AG08395 (cell line): ENCODE measurements around the gene ST6GALNAC5.
"Not testable (repeated sequence)": the region's sequence is repeated elsewhere in the genome, so short reads cannot be mapped to it uniquely, and the experiment has no call there.

Source experiments
- DNase-seq: peaks from one replicate; pipeline ENCODE4 v3.0.0; 2012; ENCODE audit warnings: mixed read lengths, low spot score

ST6GALNAC5 gene

DNA sequence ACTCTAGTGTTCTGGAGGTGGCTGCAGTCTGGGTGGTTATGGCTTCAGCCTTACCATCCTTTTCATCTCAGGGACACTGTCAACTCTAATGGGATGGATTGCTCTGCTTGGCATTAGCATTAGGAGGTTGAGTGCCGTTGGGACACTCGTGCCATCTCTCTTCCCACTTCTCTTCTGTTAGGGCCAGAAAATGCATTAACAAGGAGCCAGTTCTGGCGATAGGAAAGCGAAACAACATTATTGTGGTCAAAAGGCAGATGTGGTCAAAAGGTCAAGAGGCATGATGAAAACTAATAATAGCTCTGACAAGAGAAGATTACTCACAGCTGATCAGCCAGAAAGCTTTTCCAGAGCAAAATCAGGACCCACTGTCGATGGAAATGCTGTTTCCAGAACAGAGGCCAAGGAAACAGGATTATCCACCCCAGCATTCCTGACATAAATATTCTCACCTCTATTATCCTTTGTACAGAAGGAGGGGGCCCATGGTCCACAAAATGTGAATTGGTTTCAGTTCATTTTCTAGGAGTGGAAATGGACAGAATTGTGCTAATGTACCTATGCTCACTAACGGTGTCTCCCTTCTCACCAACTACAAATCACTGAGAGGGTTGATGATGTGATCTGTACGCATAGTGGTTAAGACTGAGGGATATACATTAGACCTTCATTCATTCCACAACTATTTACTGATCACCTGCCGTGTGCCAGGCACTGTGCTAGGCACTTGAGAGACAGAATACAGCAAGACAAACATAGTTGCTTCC lies 72.0 kb downstream of the ST6GALNAC5 start:
- peak; percentile 74 for DNase-seq

DNA sequence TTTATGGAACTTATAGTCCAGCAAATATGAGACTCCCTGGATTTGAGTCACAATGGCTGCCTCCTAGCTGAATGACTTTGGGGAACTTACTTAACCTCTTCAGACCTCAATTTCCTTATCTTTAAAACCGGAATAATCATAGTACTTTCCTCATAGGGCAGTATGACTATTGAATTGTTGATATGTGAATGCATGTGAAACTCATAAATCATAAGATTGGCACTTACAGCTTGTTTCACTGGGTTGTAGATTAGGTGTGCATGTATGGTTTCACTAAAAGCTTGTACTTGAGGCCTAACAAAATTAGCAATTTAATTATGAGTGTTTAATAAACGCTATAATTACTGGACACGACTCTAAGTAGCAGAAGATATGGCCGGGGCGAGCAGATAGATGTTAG lies 72.5 kb downstream of the ST6GALNAC5 start:
- DNase-seq, result no peak

DNA sequence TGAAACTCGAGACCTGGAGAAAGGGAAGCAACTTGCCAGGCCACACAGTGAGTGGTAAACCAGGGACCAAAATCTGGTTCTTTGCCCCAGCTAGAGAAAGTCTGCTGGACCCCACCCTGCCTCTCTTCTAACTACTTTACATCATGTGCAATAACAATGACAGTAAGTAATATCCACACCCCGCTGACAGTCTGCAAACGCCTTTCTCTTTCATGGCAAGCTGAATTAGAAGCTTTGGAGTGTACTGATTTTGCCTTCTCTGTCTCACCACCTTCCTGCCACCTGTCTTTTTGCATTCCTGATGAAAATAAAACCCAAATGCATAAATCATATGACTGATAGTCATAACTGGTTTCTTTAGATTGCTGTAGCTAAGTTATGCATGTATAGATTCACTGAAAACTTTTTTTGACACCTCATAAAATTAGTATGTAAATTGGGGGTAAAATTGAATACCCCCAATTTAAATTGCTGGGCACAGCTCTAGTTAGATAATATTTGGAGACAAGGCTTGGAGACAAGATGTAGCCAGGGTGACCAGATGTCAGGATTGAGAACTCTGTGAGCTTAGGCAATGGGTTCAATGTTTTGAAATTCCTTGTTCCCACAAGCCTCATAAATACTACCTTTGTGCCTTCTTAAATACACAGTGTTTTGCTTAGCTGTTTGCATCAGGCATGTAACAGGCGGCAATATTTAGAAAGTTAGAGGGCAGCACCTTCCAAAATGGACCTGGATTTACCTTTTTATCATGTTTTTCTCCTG lies 73.5 kb downstream of the ST6GALNAC5 start:
- no peak for DNase-seq

DNA sequence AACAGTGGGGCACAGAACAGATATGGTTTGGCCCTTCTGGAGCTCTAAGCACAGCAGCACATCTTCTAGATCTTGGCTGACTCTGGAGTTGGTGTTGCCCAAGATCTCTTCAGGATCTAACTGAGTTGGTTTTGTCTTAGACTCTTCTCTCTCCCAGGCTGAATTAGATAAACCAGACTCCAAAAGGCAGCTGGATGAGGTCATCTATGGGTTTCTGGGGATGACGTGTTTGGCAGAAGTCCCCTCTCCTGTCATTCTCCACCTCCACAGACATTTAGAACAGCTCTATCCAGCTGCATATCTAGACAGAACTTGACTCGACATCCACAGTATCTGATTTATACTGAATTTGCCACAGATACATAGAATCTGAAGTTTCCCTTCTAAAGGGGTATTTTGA lies 75.3 kb downstream of the ST6GALNAC5 start:
- DNase-seq, result peak; percentile 41

DNA sequence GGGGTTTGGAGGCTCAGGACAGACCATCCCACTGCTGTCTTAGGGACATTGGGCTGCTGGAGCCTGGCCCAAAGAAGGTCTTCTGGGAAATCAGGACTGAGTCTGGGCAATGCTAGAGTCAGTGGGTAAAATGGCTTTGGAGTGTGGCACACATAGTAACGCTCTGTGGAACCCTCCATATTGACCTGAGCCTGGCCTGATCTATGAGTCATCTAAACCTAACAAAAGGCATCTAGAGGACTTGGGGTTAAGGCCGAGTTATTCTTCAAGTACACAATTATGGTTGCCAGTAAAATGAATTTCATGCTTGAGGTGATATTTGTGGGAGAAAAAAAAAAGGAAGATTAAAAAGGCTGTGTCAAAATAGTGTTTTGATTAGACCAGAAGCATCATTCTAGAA lies 77.7 kb downstream of the ST6GALNAC5 start:
- DNase-seq, result no peak

DNA sequence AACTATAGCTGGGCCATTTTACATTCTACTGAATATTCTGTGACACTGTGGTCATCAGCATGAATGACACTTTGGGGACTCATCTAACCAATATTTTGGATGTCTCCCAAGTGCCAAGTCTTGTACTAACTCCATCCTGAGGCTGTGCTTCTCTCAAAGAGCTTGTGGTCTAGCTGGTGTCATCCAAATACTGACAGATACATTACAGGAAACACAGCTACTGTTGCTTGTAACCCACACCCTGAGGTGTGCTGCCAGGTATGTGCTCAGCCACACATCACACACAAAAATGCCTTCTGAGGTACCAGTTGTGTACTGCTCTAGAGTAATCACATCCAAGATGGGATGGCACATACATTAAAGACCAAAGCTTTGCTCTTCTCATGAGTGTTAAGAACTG lies 81.6 kb downstream of the ST6GALNAC5 start:
- no peak for DNase-seq

DNA sequence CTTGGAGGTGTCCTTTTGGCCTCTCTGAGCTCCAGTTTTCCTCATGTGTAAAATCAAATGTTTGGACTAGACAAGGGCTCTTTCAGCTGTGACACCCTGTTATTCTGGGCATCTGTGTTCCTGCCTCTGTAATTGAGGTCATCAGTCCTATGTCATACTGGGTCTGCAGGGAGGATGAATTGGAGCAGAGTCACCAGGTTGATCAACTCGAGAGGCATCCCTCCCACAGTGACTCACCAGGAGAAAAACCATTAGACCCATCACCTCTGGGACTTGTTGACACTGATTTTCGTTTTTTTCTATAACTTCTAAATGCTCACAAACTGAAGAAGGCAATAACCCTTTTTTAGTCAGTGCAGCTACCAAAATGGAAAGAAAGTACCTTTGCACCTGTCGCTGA lies 82.2 kb downstream of the ST6GALNAC5 start:
- peak; percentile 67 for DNase-seq

DNA sequence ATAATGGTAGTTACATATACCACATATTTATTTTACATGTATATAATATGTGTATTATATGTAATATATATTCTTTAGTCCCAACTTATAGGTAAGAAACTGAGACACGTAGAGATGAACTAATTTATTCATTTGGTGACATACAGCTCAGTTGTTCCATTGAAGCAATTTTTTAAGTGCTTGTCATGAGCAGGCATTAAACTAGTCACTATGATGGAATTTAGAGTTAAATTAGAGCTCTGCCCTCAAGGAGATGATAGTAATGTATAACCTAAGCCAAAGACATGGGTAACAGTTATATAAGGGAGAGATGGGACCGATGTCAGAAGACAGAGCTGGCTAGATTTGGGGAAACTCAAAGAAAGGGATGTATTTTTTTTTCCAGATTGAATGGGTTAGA lies 83.0 kb downstream of the ST6GALNAC5 start:
- DNase-seq, result no peak

DNA sequence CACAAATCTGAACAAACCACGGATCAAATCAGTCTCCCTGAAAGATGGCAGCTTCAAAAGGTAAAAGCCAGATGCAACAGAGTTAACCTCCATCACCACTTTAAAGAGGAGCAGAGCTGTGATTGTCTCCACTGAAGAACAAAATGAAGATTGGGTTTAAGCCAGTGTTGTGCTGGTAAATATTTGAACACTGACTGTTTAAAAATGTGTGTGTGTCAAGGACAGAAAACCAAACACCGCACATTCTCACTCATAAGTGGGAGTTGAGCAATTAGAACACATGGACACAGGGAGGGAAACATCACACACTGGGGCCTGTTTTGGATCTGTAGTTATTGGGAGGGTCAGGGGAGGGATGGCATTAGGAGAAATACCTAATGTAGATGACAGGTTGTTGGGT lies 83.9 kb downstream of the ST6GALNAC5 start:
- DNase-seq, result no peak

DNA sequence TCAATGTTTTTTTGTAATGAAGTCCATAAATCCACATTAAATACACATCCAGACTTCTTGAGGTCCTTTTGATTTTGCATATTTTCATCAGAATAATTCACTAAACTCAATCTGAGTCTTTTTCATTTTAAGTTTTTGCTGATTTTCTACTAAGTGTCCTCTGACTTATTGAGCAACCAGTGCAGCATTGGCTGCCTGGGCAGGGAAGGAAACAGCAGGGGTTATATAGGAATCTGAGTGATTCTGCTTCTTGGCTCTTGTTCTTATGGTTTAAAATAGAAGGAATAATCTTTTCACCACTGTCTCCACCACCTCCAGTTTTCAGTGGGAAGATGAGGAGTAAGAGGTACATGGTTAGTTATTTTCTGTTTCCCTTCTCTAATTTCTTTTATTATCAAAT lies 88.4 kb downstream of the ST6GALNAC5 start:
- DNase-seq, result peak; percentile 52

DNA sequence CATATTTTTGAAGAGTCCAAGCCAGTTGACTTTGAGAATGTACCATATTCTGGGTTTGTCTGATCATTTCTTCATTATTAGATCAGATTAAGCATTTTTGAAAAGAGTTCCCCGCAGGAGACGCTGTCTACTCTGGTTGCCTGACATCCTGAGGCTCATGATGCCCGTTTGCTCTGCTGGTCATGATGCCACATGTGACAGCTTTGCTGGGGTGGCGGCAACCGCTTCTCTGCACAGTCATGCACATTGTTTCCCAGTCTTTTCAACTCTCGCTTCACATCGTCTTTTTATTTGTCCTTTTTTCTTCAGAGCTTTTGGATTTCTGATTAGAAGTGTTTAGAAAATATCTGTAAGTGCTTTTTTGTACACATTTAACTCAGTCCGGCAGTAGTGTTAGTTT lies 90.7 kb downstream of the ST6GALNAC5 start:
- DNase-seq, result no peak

DNA sequence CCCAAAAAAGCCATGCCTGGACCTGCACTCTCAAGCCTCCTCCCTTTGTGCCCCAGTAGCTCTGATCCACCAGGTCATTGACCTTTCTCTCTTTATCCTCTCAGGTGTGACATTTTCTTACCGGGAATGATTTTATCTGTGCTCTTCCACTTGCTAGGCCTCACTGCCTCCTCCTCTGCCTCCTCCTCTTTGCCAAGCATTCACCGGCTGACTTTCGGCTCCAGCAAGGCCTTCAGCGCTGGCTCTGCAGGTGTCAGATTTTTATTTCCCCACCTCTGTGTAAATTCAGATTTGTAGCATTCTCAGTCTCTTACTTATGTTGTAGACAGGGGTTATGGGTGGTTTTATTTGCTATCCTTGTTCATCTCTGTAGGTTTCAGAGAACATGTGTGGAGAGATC lies 91.5 kb downstream of the ST6GALNAC5 start:
- DNase-seq, result no peak

DNA sequence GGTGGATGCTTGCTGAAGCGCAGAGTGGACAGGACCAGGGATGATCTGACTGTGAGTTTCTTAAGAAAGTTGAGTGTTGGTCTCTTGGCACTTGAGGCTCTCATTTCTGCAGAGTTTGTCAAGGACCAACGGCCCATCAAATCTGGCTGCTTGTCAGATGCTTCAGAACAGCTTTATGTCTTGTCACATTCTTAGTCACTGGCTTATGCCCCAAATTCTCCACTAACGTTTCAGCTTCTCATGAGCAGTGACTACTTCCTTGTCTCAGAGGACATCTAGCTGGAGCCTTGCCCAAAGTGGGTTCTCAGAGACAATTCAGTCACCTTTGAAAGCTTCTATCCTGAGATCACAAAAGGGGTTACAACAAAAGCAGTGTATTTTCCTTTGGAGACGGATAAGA lies 92.3 kb downstream of the ST6GALNAC5 start:
- DNase-seq, result no peak

DNA sequence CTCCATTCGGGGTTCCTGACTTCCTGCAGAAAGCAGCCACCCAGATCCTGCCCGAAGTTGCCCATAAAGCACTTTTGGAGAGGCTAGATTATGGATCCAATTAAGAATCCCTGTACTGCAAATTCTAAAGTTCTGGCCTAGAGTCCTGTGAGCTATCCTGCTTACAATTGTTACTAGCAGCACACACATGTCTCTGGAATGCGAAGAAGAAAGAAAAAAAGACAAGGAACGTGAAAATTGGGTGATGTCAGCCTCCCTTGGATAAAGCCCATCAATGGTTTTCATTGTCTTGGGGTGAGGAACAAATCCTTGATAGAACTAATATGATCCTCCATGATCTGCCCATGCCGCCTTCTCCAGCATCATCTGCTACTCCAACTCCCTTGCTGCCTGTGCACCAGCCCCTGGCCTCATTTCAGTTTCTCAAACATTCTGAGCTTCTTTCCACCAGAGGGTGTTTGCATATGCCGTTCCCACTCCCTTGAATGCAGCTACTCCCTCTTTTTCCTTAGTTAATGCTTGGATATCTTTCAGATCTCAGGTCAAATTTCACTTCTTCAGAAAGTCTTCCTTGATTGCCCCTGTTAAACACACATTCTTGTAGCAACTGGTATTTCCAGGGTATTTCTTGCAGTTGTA lies 94.0 kb downstream of the ST6GALNAC5 start:
- DNase-seq, result peak; percentile 68

DNA sequence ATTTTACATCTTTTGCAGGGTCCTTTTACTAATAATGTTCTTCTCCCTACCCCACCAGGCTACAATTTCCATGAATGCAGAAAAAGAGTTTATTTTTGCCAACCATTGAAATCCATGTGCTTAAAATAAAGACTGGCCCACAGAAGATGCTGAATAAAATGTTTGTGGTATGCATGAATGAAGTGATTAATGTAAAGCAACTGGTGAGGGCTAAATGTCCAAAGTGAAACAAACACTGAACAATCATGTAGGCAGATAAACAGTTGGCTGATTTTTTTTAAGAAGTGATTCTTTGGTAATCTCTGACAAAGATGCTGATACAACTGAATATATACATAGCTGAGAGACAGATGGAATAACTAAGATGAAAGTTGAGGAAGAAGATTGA lies 94.5 kb downstream of the ST6GALNAC5 start:
- no peak for DNase-seq

DNA sequence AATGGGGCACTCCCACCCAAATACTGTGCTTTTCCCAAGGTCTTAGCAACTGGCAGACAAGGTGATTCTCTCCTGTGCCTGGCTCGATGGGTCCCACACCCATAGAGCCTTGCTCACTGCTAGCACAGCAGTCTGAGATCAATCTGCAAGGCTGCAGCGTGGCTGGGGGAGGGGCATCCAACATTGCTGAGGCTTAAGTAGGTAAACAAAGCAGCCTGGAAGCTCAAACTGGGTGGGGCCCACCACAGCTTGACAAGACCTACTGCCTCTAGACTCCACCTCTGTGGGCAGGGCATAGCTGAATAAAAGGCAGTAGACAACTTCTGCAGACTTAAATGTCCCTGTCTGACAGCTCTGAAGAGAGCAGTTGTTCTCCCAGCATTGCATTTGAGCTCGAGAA lies 114.0 kb downstream of the ST6GALNAC5 start:
- DNase-seq, result not testable (repeated sequence)

DNA sequence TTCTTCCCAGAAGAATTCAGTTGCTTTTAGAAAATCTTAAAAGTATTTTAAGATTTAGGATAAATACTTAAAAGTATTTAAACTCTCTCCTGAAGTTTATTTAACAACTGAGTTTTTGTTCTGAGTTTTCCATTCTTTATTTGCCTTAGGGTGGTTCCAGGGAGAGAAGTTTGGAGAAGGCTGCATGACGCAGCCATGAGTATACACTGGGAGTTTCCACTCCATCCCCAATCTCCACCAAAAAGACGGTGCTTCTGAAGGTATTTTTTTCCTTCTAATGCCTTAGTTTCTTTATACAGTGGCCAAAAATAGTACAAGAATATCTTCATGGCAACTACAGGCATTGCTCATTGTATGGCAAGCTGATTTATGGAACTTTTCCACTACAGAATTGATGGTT lies 122.7 kb downstream of the ST6GALNAC5 start:
- DNase-seq, result no peak

DNA sequence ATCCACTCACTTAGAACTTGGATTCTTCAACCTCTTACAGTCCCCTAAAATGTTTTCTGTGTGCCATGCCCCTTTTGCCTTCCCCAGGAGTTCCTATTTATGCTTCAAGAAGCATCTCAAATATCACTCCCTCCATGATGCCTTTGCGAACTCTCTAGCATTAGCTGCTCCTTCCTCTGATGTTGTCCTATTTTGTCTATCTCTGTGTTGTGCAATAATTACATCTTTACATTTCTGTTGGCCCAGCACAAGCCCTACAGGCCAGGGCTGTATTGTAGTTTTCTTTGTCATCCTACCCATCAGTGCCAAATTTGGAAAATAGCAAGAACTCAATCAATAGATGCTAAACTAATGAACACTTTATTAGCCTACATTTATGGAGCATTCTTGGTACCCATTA lies 125.8 kb downstream of the ST6GALNAC5 start:
- DNase-seq, result no peak

DNA sequence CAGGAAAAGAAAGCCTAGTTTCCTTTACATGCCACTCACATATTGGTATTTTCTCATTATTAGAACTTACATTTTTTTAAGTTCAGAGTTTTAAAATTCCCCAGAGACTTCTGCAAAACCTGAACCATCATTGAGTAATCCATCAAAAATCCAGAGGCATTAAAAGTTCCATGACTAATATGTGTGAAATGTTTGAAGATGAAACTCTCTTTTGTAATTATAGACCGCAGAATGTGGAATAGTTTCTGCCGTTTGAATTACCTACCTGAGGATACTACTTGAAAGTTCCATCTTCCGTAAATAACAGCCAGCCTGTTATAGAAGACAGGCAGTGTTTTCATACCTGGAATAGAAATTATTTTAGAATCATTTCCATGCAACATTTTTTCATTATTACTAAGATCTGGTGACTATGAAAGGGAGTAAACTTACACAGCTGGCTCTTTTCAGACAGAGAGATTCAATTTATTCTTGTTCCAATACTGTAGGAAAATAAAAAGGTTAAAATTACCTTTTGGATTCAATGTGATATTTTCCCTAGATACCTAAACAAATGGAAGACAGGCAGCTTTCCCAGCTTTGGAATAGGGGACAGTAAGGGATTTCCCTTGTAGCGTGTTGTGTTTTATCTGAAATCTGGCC lies 131.4 kb downstream of the ST6GALNAC5 start:
- peak; percentile 76 for DNase-seq

DNA sequence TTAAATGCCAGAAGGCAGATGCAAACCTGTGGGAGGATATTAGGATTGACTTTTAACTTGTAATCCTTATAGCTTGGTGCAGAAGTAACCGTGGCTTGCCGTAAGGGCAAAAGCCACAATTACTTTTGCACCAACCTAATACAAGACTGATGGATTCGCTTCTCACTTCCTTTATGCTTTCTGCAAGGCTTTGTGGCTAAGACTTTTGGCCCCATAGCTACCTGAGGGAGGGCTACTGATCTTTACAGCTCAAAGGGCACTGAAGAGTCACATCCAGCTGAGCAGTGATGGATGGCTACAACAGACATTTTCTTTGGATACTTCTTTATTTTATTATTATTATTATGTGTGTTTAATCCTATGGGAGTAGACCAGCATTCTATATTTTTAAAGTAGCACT lies 140.4 kb downstream of the ST6GALNAC5 start:
- no peak for DNase-seq

DNA sequence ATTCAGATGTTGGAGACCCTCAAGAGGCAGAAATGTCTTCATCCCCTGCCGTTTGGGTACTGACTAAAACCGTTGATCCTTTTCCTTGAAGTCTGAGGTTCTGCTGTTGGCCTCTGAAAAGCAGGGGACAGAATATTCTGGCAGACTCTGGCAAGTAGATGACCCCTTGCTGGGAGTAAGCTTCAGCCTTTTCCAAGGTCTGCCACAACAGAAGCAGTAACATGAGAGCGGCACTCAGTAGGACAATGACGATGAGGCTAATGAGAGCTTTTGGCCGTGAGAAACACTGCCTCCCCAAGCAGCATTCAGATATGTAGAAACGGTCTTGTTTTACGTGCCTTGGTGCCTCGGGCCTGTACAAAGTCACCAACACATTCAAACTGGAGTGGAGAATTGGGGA lies 143.7 kb downstream of the ST6GALNAC5 start:
- no peak for DNase-seq

DNA sequence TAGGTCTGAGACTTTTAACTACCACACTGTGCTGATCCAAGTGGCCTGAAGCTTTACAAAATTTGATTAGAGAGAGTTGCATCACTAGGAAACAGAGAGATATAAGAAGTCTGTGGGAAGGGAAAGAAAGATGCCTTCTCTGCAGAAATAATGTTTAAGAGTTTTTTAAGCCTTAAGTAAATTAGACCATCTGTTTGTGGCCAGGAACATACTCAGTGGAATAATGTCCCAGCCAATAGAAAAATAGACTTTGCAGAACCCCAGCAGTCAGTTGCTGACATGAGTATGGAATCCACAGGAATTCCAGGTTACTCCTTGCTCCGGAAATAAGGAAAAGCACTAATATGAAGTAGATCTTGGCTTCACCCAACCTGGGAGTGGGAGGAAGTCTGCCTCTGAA lies 144.8 kb downstream of the ST6GALNAC5 start:
- no peak for DNase-seq
